Measurements from ENCODE around the gene HOXA3.

GRCh38 chr7:27162561-27163287 lies 10.3 kb upstream of the HOXA3 start:
- TF ChIP-seq, protein P1, sequence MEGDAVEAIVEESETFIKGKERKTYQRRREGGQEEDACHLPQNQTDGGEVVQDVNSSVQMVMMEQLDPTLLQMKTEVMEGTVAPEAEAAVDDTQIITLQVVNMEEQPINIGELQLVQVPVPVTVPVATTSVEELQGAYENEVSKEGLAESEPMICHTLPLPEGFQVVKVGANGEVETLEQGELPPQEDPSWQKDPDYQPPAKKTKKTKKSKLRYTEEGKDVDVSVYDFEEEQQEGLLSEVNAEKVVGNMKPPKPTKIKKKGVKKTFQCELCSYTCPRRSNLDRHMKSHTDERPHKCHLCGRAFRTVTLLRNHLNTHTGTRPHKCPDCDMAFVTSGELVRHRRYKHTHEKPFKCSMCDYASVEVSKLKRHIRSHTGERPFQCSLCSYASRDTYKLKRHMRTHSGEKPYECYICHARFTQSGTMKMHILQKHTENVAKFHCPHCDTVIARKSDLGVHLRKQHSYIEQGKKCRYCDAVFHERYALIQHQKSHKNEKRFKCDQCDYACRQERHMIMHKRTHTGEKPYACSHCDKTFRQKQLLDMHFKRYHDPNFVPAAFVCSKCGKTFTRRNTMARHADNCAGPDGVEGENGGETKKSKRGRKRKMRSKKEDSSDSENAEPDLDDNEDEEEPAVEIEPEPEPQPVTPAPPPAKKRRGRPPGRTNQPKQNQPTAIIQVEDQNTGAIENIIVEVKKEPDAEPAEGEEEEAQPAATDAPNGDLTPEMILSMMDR (IDR thresholded peaks at IDR 0.05; ENCODE audit: insufficient read depth, low read length) = no peak
- no peak for TF ChIP-seq POLR2AphosphoS5 (IDR thresholded peaks at IDR 0.05; ENCODE audit: low read depth)

Measured in HL-60 (cell line).